ENCODE measurements around the gene TSHZ2.

DNA sequence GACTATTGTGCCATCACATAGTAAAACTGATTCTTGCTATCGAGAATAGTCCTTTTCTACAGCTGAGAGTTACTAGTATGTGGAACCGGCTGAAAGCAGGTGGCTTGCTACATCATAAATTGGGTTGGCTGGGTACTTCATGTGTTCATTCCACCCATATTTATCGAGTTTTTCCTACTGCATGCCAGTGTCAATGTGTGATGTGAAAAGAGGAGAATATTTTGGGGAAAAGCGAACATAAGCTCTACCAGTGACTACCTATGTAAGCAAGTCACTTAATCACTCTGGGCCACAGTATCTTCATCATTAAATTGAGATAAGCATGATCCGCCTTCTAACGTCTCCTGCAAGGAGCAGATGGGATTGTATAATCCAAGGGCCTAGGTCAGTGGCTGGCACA lies 61.0 kb downstream of the TSHZ2 start:
- TF ChIP-seq EP300 (IDR thresholded peaks at IDR 0.05; ENCODE audit: low read depth) (no peak), CTCF (IDR thresholded peaks at IDR 0.05) (no peak)
